GM10266 (cell line): Measurements from ENCODE around the gene SCG5.

Experiments
- DNase-seq: peaks from one replicate; pipeline ENCODE4 v3.0.0; 2012; ENCODE audit errors: extremely low spot score
- CTCF ChIP-seq: IDR thresholded peaks from 2 replicates; pipeline ENCODE4 v1.5.1; 2012; ENCODE audit warnings: mild to moderate bottlenecking, low read depth; ENCODE audit not compliant: control insufficient read depth, insufficient read depth; ENCODE audit errors: missing control alignments

SCG5 gene

GRCh38 chr15:32700501-32701150 is 59.1 kb downstream of the SCG5 start:
- DNase-seq = no peak
- no peak for TF ChIP-seq CTCF

- TF ChIP-seq CTCF = no peak
- DNase-seq = no peak
These were observed 60.4 kb downstream of the SCG5 start for GRCh38 chr15:32701863-32702262.

GRCh38 chr15:32704395-32704981 is 63.0 kb downstream of the SCG5 start:
- no peak for TF ChIP-seq CTCF
- no peak for DNase-seq

GRCh38 chr15:32705446-32705845 is 63.9 kb downstream of the SCG5 start:
- no peak for DNase-seq

GRCh38 chr15:32706704-32707103 is 65.2 kb downstream of the SCG5 start:
- DNase-seq = no peak
- no peak for TF ChIP-seq CTCF

More at GRCh38 chr15:32705446-32705845, 63.9 kb downstream of the SCG5 start:
- no peak for TF ChIP-seq CTCF

GRCh38 chr15:32707436-32707835 is 65.9 kb downstream of the SCG5 start:
- no peak for TF ChIP-seq CTCF

GRCh38 chr15:32709295-32710033 is 68.0 kb downstream of the SCG5 start:
- no peak for DNase-seq
- no peak for TF ChIP-seq CTCF

More at GRCh38 chr15:32707436-32707835, 65.9 kb downstream of the SCG5 start:
- no peak for DNase-seq
